ENCODE results near the gene PTPRH.

DNA sequence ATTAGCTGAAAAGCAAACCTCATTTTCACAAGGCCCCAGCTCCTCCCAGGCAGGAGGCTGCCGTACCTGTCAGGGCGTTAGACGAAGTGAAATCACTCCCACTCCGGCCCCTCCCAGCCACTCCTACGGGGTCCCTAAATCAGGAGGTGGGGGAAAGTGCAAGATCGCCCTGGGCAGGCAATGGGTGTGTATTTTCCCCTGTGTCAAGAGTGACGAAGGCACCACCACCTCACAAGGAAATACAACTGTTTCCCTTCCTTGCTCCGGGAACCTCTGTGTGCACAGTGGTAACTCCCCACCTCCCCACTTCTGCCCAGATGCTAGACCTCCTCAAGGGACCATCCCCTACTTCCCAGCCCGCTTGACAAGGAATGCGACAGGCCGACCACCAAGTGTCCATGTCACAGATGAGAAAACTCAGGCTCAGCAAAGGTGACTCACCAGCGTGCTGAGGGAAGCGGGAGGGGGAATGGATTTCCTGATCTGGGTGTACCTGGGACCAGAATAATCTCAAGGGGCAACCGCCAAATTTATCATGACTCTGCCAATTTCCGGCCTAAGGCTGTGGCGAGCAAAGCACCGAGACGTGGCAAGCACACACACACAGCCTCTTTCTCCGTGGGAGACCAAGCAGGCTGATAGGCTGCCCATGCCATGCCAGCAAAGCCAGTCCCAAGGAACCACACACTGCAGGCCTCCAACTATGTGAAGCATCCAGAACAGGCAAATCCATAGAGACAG, 42.2 kb upstream of the PTPRH start:
- TF ChIP-seq POLR2AphosphoS5 (IDR thresholded peaks at IDR 0.05; ENCODE audit: borderline replicate concordance, low read depth, low read length): no peak
- no peak for TF ChIP-seq EZH2 (IDR thresholded peaks at IDR 0.05)
- TF ChIP-seq FOXP2 (optimal IDR thresholded peaks at IDR 0.05; ENCODE audit: control extremely low read depth, extremely low read length, insufficient read depth): no peak
